HK-2 (cell line): Measurements from ENCODE around the gene NR5A2.

Source experiments
- DNase-seq: peaks from one replicate; pipeline ENCODE4 v3.0.0-alpha.2; 2018; ENCODE audit not compliant: unreplicated experiment

Gene NR5A2

DNA sequence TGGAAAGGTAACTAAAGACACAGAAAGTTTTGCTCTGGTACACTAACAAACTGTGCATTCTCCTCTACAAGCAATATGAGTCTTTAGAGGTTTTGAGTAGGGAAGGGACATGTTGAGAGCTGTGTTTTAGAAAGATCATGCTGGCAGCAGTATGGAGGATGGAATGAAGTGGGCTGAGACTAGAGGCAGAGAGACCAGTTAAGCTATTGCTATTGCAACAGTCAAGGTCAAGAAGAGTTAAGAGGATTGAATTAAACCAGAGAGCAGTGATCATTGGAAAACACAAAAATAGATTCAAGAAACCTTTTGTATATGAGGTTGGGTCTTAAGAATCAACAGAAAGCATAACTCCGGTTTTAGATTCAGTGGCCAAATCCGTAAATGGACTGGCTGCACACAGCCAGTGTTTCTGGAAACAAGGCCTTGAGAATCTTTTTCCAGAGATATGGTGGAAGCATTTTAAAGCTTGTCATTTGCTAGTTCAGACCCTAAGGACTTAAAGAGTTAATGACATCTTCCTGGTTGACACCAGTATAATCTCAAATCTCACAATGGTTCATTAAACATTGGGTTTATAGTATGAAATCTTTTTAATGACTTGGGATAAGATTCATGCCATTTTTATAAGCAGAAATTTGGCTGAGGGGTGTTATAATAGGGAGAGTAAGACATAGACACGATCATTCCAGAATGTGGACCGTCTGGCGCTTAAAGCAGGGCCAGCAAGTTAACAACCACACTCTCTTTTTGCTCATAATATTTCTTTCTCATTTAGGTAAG is 177.9 kb downstream of the NR5A2 start:
- DNase-seq, result no peak

DNA sequence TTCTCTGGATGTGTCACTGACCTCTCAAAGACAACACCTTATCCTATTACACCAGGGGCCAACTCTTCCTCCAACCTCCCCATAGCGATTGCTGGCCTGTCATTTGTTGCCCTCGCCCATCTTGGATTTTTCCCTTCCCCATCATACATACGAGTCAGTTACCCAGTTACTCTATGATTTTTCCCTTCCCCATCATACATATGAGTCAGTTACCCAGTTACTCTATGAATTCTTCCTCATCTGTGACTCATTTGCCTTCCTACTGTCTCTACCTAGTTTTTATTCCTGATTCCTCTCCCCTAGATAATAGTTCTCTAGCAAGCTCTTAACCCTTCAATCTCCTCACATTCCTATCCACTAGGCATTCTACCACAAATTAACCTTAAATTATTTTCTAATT is 178.8 kb downstream of the NR5A2 start:
- DNase-seq, result no peak

DNA sequence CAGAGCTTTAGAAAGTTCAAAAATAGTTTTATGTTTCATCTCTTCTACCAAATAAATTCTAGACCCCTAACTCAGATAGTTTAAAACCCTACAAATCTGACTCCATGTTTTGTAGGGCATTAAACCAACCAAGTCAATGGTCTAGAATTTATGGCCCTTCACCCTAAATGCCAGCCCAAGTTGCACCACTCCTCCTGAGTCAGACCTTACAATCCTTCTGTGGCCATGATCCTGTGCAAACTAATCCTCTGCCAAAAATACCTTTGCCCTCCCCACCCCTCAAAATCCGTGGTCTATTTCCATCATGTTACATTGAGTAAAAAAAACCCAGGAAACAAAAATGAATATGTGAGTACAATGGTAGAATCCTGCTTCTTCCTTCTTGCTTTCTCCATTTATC is 179.3 kb downstream of the NR5A2 start:
- DNase-seq, result no peak

DNA sequence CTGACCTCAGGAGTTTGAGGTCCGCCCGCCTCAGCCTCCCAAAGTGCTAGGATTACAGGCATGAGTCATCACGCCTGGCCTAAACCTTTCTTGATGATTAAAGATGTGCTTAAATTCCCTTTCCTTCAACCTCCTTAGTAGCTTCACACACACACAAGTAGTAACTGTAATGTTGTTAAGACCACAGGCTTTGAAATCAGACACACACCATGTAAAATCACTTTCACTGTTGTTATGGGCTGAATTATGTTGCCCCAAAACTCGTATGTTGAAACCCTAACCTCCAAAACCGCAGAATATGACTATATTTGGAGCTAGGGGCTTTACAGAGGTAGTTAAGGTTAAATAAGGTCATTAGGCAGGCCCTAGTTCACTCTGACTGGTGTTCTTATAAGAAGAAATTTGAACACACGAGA is 180.2 kb downstream of the NR5A2 start:
- no peak for DNase-seq

DNA sequence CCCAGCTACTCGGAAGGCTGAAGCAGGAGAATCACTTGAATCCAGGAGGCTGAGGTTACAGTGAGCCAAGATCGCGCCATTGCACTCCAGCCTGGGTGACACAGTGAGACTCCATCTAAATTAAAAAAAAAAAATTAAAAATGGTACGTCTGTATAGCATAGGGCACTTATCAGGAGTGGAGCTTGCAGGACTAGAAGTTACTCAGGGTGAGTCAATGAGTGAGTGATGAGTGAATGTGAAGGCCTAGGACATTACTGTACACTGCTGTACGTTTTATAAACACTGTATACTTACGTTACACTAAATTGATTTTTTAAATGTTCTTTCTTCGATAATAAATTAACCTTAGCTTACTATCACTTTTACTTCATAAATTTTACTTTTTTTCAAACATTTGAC is 183.6 kb downstream of the NR5A2 start:
- DNase-seq, result no peak

DNA sequence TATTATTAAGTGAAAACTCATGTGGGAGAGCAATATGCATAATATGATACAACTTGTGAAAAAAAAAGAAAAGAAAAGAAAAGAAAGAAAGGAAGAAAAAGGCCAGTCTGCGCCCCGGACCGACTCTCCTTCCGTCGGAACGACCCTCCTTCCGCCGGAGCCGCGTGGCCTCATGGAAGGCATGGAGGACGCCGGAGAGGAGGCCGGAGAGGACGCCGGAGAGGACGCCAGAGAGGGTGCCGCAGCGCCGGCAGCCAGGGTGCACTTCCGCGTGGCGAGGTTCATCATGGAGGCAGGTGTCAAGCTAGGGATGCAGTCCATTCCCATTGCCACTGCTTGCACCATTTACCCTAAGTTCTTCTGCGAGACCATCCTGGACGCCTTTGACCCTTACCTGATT is 185.9 kb downstream of the NR5A2 start:
- no peak for DNase-seq

DNA sequence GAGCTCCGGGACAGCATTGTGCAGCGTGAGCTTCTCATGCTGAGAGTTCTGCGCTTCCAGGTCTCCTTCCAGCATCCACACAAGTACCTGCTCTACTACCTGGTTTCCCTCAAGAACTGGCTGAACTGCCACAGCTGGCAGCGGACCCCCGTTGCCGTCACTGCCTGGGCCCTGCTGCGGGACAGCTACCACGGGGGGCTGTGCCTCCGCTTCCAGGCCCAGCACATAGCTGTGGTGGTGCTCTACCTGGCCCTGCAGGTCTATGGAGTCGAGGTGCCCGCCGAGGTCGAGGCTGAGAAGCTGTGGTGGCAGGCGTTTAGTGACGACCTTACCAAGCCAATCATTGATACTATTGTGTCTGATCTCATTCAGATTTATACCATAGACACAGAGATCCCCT is 186.4 kb downstream of the NR5A2 start:
- DNase-seq, result no peak

DNA sequence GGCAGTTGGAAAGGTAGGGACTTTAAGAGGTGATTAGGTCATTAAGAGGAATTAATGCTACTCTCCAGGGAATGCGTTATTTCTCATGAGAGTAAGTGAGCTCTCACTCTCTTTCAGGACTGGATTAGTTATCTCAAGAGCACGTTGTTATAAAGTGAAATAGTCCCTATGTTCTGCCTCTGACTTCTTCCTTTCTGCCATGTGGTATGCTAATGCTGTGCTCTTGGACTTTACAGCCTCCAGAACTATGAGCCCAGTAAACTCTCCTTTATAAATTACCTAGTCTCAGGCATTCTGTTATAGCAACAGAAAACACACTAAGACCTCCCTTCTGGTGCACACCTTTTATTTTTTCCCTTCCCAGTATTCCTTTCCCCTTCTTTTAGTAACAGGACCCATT is 187.8 kb downstream of the NR5A2 start:
- DNase-seq, result no peak

DNA sequence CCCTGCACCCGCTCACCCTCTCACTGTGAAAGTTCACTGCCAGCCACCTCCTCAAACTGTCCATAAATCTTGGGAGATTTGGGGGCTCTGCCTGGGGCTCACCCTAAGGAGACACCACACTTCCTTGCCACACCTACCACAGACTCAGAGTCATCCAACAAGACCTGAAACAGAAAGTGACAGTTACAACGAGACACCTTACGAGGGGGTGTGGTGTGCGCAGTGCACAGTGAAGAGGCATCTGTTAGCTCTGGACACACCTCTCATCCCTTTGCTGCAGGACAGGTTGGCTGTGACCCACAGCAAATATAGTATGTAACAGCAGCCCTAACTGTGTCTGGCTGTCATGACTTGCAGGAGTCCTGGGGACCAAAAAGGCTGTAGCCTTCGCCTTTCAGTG is 190.2 kb downstream of the NR5A2 start:
- DNase-seq, result no peak

DNA sequence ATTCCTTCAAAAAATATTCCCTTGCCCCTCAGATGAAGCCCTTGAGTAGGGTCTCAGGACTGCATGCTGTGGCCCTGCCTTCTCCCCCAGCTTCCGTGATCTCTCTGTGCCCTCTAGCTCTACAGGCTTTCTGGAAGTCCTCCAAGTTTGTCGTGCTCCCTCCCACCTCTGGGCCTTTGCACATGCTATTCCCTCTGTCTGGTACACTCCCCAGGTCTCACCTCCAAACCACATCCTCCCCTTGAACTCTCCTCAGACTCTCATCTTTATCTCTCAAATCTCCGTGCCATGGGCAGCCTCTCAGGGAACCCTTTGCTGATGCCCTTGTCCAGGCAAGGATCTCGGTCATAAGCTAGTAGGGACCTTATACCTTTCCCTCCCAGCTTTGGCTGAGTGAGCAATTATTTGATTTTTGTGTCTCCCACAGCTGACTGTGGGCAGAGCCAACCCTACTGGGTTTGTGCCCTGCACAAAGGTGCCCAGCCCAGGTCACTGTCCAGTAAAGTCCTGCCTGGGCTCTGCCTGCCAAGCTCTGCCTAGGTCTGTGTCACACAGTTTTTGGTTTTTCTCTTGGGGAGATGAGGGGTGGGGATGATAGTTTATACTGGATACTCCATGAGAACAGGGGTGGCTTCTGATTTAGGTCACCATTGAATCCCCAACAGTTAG is 194.2 kb downstream of the NR5A2 start:
- DNase-seq, result no peak

DNA sequence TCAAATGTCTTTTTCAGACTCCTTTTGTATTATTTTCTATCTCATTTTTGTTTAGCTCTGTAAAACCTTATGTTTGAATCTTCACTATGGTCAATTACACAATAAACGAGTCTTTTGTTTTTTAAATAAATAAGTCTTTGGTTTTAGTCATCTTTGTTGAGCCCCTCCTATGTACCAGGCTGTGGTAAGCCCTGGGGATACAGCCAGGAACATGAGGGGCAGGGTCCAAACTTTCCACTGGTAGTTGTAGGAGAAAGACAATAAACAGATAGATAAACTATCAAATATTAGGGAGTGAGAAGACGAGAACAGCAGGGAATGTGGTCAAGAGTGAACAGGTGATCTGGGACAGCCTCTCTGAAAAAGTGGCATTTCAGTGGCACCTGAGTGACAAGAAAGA is 195.7 kb downstream of the NR5A2 start:
- no peak for DNase-seq

DNA sequence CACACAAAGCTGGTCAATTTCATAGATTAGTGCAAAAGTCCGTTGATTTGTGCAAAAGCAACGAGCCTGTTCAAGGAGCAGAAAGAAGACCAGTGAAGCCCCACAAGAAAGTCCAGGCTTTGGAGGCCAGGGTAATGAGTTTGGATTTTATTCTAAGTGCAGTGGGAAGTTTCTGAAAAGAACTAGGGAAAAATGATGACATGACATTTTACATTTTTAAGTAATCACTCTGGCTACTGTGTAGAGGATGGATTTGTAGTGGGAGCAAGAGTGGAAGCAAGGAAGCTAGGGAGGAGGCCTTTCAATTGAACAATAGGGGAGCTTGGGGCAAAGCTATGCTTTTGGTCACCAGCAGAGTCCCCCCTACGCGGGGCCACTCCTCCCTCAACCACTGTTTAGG is 196.1 kb downstream of the NR5A2 start:
- DNase-seq, result no peak

DNA sequence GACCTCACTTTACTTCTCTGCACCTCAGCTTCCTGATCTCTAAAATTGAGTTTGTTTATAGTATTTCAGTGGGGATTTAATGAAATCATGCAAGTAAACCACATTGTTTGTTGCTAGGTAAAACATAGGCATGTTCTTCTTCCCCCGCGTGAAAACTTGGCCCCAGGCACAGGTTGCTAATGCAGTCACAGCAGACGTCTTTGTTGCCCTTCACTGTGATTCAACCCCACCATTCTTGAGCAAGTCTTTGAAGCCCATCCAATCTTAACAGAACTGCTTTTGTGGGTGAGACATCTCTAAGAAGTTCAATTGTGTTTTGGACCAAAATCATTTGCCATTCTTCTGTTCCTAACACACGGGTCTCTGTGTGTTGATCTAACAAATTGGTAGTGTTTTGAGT is 196.8 kb downstream of the NR5A2 start:
- no peak for DNase-seq

DNA sequence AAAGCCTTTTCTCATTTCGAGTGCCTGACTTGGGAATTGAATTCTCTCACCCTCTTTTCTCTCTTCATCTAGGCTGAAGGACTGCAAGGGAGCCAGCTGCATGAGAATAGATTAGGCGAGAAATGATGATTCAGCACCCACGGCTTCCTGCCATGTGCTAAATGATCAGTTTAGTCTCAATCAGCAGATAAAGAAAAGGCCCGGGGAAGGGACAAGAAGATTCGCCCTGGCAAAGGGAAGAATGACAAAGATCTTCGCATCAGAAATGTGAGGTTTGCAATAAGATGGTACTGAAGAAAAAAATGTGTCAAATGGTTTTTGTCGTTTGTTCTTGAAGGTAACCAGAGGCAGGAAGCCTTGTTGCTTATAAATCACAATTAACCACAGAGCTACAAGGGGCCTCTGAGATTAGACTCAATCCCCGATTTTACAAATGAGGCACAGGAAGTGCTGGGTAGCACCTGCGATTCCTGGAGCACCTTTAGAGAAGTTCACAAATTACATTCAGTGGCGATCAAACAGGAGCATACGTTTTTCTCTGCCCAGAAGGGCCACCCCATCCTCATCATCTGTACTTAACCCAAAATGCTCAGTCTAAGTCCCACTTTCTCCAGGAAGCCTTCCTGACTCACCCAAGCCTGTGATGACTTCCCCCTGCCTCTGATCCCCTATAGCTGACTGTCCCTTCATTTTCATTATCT is 198.9 kb downstream of the NR5A2 start:
- DNase-seq, result no peak

DNA sequence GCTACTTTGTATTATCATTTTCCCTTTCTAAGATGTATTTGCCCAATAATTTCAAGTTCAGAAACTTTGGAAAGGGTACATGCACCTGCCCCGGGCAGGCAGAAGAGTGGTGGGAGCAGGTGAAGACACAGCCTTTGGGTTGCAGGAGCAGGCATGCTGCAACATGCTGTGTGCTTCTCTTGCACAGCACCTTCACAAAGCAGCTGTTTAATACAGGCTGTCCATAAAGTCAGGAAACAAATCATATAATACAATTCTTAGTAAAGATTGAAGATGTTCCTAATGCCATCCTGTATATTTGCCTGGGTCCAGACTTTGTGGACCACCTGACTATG is 199.4 kb downstream of the NR5A2 start:
- DNase-seq, result no peak
